ENCODE results near the gene CST5. TPM values are rescaled to one million over a fixed set of nuclear protein-coding genes. Genes with fewer than 3 reads are reported as not detected.

The CST5 gene
- polyA plus RNA-seq, 1 donor (not counting 4 experiments of a cell fraction or from before 2014, with no cell fraction given) = not detected

GRCh38 chr20:23881371-23881770, 1.8 kb upstream of the CST5 start:
- no peak overlapping the region for H2AFZ ChIP-seq (ENCODE audit: control insufficient read depth, low read length)
- H3K79me2 ChIP-seq (ENCODE audit: control insufficient read depth, insufficient read depth, low read length) = no peaks in the 10 kb centered on the region
- dilution Hi-C loops (cut with MboI; ENCODE audit: extremely low pct_ligation_motif_present, low sequenced_read_pairs) = no loop called here
- no peaks in the 10 kb centered on the region for H3K9me1 ChIP-seq (ENCODE audit: control insufficient read depth, extremely low read depth, insufficient read depth, low read length)
- FAIRE-seq = no peak
- H3K27me3 ChIP-seq (ENCODE audit: control insufficient read depth, extremely low read depth, insufficient read depth, low read length) = no peaks in the 10 kb centered on the region
- TF ChIP-seq, protein P1, sequence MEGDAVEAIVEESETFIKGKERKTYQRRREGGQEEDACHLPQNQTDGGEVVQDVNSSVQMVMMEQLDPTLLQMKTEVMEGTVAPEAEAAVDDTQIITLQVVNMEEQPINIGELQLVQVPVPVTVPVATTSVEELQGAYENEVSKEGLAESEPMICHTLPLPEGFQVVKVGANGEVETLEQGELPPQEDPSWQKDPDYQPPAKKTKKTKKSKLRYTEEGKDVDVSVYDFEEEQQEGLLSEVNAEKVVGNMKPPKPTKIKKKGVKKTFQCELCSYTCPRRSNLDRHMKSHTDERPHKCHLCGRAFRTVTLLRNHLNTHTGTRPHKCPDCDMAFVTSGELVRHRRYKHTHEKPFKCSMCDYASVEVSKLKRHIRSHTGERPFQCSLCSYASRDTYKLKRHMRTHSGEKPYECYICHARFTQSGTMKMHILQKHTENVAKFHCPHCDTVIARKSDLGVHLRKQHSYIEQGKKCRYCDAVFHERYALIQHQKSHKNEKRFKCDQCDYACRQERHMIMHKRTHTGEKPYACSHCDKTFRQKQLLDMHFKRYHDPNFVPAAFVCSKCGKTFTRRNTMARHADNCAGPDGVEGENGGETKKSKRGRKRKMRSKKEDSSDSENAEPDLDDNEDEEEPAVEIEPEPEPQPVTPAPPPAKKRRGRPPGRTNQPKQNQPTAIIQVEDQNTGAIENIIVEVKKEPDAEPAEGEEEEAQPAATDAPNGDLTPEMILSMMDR (optimal IDR thresholded peaks at IDR 0.05 in 1 of 3, IDR thresholded peaks at IDR 0.05 in 1 of 3, conservative IDR thresholded peaks at IDR 0.05 in 1 of 3; ENCODE audit: extremely low read depth in 1 of 3, insufficient read depth in 2 of 3, low read length in 3 of 3) = no peak
- TF ChIP-seq EZH2 (IDR thresholded peaks at IDR 0.05; ENCODE audit: low read length) = no peak
- H3K4me3 ChIP-seq (ENCODE audit: control insufficient read depth in 2 of 3, extremely low read depth in 1 of 3, insufficient read depth in 2 of 3, low read depth in 1 of 3, low read length in 3 of 3) = no peak overlapping the region
- H3K4me2 ChIP-seq (ENCODE audit: control insufficient read depth, extremely low read depth, insufficient read depth, low read depth, low read length) = no peak overlapping the region
- H3K9ac ChIP-seq (ENCODE audit: control insufficient read depth, extremely low read depth, insufficient read depth, low read length) = no peak overlapping the region
- no peaks in the 10 kb centered on the region for H3K36me3 ChIP-seq (ENCODE audit: control insufficient read depth in 2 of 2, extremely low read depth in 1 of 2, insufficient read depth in 2 of 2, low read length in 2 of 2)
- no peaks in the 10 kb centered on the region for H4K20me1 ChIP-seq (ENCODE audit: control insufficient read depth, extremely low read depth, insufficient read depth, low read length)
- no peak overlapping the region for H3K27ac ChIP-seq (ENCODE audit: control insufficient read depth, insufficient read depth, low read length)
- no peaks in the 10 kb centered on the region for H3K9me3 ChIP-seq (ENCODE audit: control insufficient read depth, low read depth, low read length)
- DNase-seq (ENCODE audit: low read depth, low spot score) = no peak
- peaks cover 10% of the 10 kb centered on the region for H3K4me1 ChIP-seq (ENCODE audit: control insufficient read depth, extremely low read depth, insufficient read depth, low read length)

- no peaks in the 10 kb centered on the region for H3K36me3 ChIP-seq (ENCODE audit: control insufficient read depth in 2 of 2, extremely low read depth in 1 of 2, insufficient read depth in 2 of 2, low read length in 2 of 2)
- FAIRE-seq = no peak
- H3K27ac ChIP-seq (ENCODE audit: control insufficient read depth, insufficient read depth, low read length) = no peak overlapping the region
- no peaks in the 10 kb centered on the region for H3K79me2 ChIP-seq (ENCODE audit: control insufficient read depth, insufficient read depth, low read length)
- DNase-seq (ENCODE audit: low read depth, low spot score) = no peak
- H3K9me3 ChIP-seq (ENCODE audit: control insufficient read depth, low read depth, low read length) = no peaks in the 10 kb centered on the region
- no peak overlapping the region for H2AFZ ChIP-seq (ENCODE audit: control insufficient read depth, low read length)
- no peaks in the 10 kb centered on the region for H4K20me1 ChIP-seq (ENCODE audit: control insufficient read depth, extremely low read depth, insufficient read depth, low read length)
- H3K9ac ChIP-seq (ENCODE audit: control insufficient read depth, extremely low read depth, insufficient read depth, low read length) = no peak overlapping the region
- H3K4me3 ChIP-seq (ENCODE audit: control insufficient read depth in 2 of 3, extremely low read depth in 1 of 3, insufficient read depth in 2 of 3, low read depth in 1 of 3, low read length in 3 of 3) = no peak overlapping the region
- TF ChIP-seq EZH2 (IDR thresholded peaks at IDR 0.05; ENCODE audit: low read length) = no peak
- TF ChIP-seq, protein P1 (optimal IDR thresholded peaks at IDR 0.05 in 1 of 3, IDR thresholded peaks at IDR 0.05 in 1 of 3, conservative IDR thresholded peaks at IDR 0.05 in 1 of 3; ENCODE audit: extremely low read depth in 1 of 3, insufficient read depth in 2 of 3, low read length in 3 of 3) = no peak
- peaks cover 10% of the 10 kb centered on the region for H3K4me1 ChIP-seq (ENCODE audit: control insufficient read depth, extremely low read depth, insufficient read depth, low read length)
- no peak overlapping the region for H3K4me2 ChIP-seq (ENCODE audit: control insufficient read depth, extremely low read depth, insufficient read depth, low read depth, low read length)
- no peaks in the 10 kb centered on the region for H3K9me1 ChIP-seq (ENCODE audit: control insufficient read depth, extremely low read depth, insufficient read depth, low read length)
- H3K27me3 ChIP-seq (ENCODE audit: control insufficient read depth, extremely low read depth, insufficient read depth, low read length) = no peaks in the 10 kb centered on the region
- dilution Hi-C loops (cut with MboI; ENCODE audit: extremely low pct_ligation_motif_present, low sequenced_read_pairs) = no loop called here
These were observed 869 bp upstream of the CST5 start for GRCh38 chr20:23880417-23880816.

Data from keratinocyte (primary cell).